WTC11 (cell line): ENCODE data around the gene RPS27. TPM values are rescaled to one million over a fixed set of nuclear protein-coding genes. Genes with fewer than 3 reads are reported as not detected.

Source experiments
- ATAC-seq: fragments of 200-7000 bp; cut with Tn5 transposase; 2 replicates; pipeline ENCODE4 v1.10.0; 2021; ENCODE audit warnings: mild to moderate bottlenecking, moderate library complexity
- CTCF ChIA-PET: fragments of 300-600 bp; sonication (Branson Sonifier 250); formaldehyde crosslinking; loops from one replicate; lab custom pipeline; 2021; ENCODE audit warnings: antibody characterized with exemption; lab: Charles Lee
- POLR2A ChIA-PET: fragments of 350-600 bp; sonication (Branson Sonifier 250); formaldehyde crosslinking; loops from one replicate; lab custom pipeline; 2021; ENCODE audit warnings: antibody characterized with exemption; lab: Charles Lee
- DNase-seq: peaks from one replicate; pipeline ENCODE4 v3.0.0; 2021; ENCODE audit warnings: low spot score
- H3K27ac Mint-ChIP-seq: 2 replicates; pipeline ENCODE4 v1.8.0; 2021; ENCODE audit warnings: mixed read lengths
- H3K27me3 Mint-ChIP-seq: 2 replicates; pipeline ENCODE4 v1.8.0; 2021; ENCODE audit warnings: low read depth, mild to moderate bottlenecking, moderate library complexity, mixed read lengths
- H3K36me3 Mint-ChIP-seq: 2 replicates; pipeline ENCODE4 v1.8.0; 2021; ENCODE audit warnings: mixed read lengths
- H3K4me1 Mint-ChIP-seq: 2 replicates; pipeline ENCODE4 v1.8.0; 2022; ENCODE audit warnings: mixed read lengths
- H3K4me3 Mint-ChIP-seq: 2 replicates; pipeline ENCODE4 v1.8.0; 2021; ENCODE audit warnings: mild to moderate bottlenecking, moderate library complexity, mixed read lengths
- H3K9me3 Mint-ChIP-seq: 2 replicates; pipeline ENCODE4 v1.8.0; 2021; ENCODE audit warnings: mixed read lengths
- CTCF ChIP-seq: fragments of 200-600 bp; IDR thresholded peaks from 2 replicates; pipeline ENCODE4 v1.8.0; 2022; ENCODE audit warnings: antibody characterized with exemption
- E2F4 ChIP-seq: sonication (generic); formaldehyde crosslinking; IDR thresholded peaks from 2 replicates; pipeline ENCODE4 v1.8.1; 2022; ENCODE audit warnings: low read depth, mild to moderate bottlenecking, moderate library complexity, missing genetic modification reagents, borderline replicate concordance
- ELF4 ChIP-seq: sonication (generic); formaldehyde crosslinking; IDR thresholded peaks from 2 replicates; pipeline ENCODE4 v1.8.1; 2022; ENCODE audit warnings: low read depth, mild to moderate bottlenecking, moderate library complexity, missing genetic modification reagents
- EMX1 ChIP-seq: fragments of 250-450 bp; sonication (Bioruptor Pico); IDR thresholded peaks from 2 replicates; pipeline ENCODE4 v1.8.0; 2021; ENCODE audit warnings: mild to moderate bottlenecking
- ETV6 ChIP-seq: sonication (generic); formaldehyde crosslinking; IDR thresholded peaks from 2 replicates; pipeline ENCODE4 v1.8.1; 2022; ENCODE audit warnings: mild to moderate bottlenecking, missing genetic modification reagents
- FOXP1 ChIP-seq: sonication (generic); formaldehyde crosslinking; IDR thresholded peaks from 2 replicates; pipeline ENCODE4 v1.8.0; 2022; ENCODE audit warnings: missing genetic modification reagents, mild to moderate bottlenecking, moderate library complexity, borderline replicate concordance
- SMAD3 ChIP-seq: sonication (generic); formaldehyde crosslinking; IDR thresholded peaks from 2 replicates; pipeline ENCODE4 v1.8.0; 2022; ENCODE audit warnings: missing genetic modification reagents, mild to moderate bottlenecking, borderline replicate concordance
- STAT6 ChIP-seq: sonication (generic); formaldehyde crosslinking; conservative IDR thresholded peaks from 2 replicates; pipeline ENCODE4 v1.8.1; 2023; ENCODE audit warnings: mild to moderate bottlenecking, low read depth, missing genetic modification reagents, moderate library complexity
- TEAD4 ChIP-seq: sonication (generic); formaldehyde crosslinking; IDR thresholded peaks from 2 replicates; pipeline ENCODE4 v1.8.0; 2022; ENCODE audit warnings: mild to moderate bottlenecking, missing genetic modification reagents
- TP53 ChIP-seq: sonication (generic); formaldehyde crosslinking; IDR thresholded peaks from 2 replicates; pipeline ENCODE4 v1.8.1; 2023; ENCODE audit warnings: mild to moderate bottlenecking, missing genetic modification reagents
- ZNF232 ChIP-seq: sonication (generic); formaldehyde crosslinking; IDR thresholded peaks from 2 replicates; pipeline ENCODE4 v1.8.0; 2022; ENCODE audit warnings: mild to moderate bottlenecking, missing genetic modification reagents
- total RNA-seq: library from RNA; stranded (reverse); gene quantifications from 3 replicates; pipeline ENCODE4 v1.2.3, GENCODE V29; 2021
- TF ChIP-seq, protein P1 (sequence below): sonication (generic); formaldehyde crosslinking; IDR thresholded peaks from 2 replicates; pipeline ENCODE4 v1.8.1; 2023; ENCODE audit warnings: mild to moderate bottlenecking, missing genetic modification reagents, moderate library complexity
- TF ChIP-seq, protein P2 (sequence below): fragments of 250-450 bp; sonication (Bioruptor Pico); IDR thresholded peaks from 2 replicates; pipeline ENCODE4 v2.1.2; 2022; ENCODE audit warnings: mild to moderate bottlenecking, moderate library complexity
- TF ChIP-seq, protein P3 (sequence below): sonication (generic); formaldehyde crosslinking; IDR thresholded peaks from 2 replicates; pipeline ENCODE4 v1.8.1; 2023; ENCODE audit warnings: mild to moderate bottlenecking, missing genetic modification reagents
- TF ChIP-seq, protein P4 (sequence below): sonication (generic); formaldehyde crosslinking; IDR thresholded peaks from 2 replicates; pipeline ENCODE4 v1.8.0; 2023; ENCODE audit warnings: mild to moderate bottlenecking, missing genetic modification reagents
- TF ChIP-seq, protein P5 (sequence below): fragments of 250-450 bp; sonication (Bioruptor Pico); IDR thresholded peaks from 2 replicates; pipeline ENCODE4 v1.9.0; 2021; ENCODE audit warnings: mild to moderate bottlenecking

Gene RPS27
- total RNA-seq, 1 experiment from 2014 or later, result 2,141 TPM

DNA sequence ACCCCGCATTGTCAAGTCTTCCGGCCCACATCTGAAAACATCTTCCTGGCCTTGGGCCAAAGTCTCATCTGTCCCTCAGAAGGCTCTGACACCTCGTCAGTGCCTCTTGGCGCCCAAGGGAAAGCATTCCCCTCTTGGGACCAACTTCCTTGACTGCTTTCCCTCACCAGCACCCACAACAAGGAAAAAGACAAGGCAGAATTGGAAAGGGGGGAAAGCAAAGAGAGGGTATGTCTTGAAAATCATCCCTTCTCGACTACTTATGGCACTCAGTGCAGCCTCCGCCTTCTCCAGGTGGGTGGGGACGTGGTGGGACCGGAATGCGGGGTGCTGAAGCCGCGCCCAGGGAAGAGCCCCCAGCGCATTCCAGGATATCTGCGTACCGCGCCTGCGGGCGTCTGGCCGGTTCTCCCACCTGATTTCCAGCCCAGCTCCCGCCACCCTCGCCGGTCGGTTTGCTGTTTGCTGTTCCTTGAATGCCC is 26.7 kb upstream of the RPS27 start (continued):
- no peak for TF ChIP-seq CTCF
- TF ChIP-seq, protein P1, sequence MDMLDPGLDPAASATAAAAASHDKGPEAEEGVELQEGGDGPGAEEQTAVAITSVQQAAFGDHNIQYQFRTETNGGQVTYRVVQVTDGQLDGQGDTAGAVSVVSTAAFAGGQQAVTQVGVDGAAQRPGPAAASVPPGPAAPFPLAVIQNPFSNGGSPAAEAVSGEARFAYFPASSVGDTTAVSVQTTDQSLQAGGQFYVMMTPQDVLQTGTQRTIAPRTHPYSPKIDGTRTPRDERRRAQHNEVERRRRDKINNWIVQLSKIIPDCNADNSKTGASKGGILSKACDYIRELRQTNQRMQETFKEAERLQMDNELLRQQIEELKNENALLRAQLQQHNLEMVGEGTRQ (CRISPR knock-in tag), result peak; percentile 20; the same call in 1 of the 2 replicates
- no peak for TF ChIP-seq ZNF232 (CRISPR knock-in tag)
- TF ChIP-seq TP53 (CRISPR knock-in tag), result no peak
- TF ChIP-seq, protein P2, sequence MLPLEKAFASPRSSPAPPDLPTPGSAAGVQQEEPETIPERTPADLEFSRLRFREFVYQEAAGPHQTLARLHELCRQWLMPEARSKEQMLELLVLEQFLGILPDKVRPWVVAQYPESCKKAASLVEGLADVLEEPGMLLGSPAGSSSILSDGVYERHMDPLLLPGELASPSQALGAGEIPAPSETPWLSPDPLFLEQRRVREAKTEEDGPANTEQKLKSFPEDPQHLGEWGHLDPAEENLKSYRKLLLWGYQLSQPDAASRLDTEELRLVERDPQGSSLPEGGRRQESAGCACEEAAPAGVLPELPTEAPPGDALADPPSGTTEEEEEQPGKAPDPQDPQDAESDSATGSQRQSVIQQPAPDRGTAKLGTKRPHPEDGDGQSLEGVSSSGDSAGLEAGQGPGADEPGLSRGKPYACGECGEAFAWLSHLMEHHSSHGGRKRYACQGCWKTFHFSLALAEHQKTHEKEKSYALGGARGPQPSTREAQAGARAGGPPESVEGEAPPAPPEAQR, result no peak
- no peak for TF ChIP-seq ELF4 (CRISPR knock-in tag)
- TF ChIP-seq STAT6 (CRISPR knock-in tag), result no peak
- TF ChIP-seq, protein P3, sequence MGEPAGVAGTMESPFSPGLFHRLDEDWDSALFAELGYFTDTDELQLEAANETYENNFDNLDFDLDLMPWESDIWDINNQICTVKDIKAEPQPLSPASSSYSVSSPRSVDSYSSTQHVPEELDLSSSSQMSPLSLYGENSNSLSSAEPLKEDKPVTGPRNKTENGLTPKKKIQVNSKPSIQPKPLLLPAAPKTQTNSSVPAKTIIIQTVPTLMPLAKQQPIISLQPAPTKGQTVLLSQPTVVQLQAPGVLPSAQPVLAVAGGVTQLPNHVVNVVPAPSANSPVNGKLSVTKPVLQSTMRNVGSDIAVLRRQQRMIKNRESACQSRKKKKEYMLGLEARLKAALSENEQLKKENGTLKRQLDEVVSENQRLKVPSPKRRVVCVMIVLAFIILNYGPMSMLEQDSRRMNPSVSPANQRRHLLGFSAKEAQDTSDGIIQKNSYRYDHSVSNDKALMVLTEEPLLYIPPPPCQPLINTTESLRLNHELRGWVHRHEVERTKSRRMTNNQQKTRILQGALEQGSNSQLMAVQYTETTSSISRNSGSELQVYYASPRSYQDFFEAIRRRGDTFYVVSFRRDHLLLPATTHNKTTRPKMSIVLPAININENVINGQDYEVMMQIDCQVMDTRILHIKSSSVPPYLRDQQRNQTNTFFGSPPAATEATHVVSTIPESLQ (CRISPR knock-in tag), result no peak
- TF ChIP-seq, protein P4, sequence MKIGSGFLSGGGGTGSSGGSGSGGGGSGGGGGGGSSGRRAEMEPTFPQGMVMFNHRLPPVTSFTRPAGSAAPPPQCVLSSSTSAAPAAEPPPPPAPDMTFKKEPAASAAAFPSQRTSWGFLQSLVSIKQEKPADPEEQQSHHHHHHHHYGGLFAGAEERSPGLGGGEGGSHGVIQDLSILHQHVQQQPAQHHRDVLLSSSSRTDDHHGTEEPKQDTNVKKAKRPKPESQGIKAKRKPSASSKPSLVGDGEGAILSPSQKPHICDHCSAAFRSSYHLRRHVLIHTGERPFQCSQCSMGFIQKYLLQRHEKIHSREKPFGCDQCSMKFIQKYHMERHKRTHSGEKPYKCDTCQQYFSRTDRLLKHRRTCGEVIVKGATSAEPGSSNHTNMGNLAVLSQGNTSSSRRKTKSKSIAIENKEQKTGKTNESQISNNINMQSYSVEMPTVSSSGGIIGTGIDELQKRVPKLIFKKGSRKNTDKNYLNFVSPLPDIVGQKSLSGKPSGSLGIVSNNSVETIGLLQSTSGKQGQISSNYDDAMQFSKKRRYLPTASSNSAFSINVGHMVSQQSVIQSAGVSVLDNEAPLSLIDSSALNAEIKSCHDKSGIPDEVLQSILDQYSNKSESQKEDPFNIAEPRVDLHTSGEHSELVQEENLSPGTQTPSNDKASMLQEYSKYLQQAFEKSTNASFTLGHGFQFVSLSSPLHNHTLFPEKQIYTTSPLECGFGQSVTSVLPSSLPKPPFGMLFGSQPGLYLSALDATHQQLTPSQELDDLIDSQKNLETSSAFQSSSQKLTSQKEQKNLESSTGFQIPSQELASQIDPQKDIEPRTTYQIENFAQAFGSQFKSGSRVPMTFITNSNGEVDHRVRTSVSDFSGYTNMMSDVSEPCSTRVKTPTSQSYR, result no peak
- TF ChIP-seq EMX1 (CRISPR knock-in tag), result no peak

- H3K4me1 Mint-ChIP-seq, result peaks cover 31% of the 10 kb centered on the region
- DNase-seq (peak; percentile 92), ATAC-seq (peak; percentile 79)
- peak within 1 kb of the TSS; percentile 80 for H3K4me3 Mint-ChIP-seq
- no peaks in the 10 kb centered on the region for H3K27me3 Mint-ChIP-seq
- POLR2A ChIA-PET, result interaction anchor here (0.8 to 4.4 kb wide), 14 partner anchors 8 to 333 kb away, joined by 3 to 55 read pairs (median 7); partner anchors contain the start of genes CHTOP, CRTC2, DENND4B and GATAD2B
- H3K36me3 Mint-ChIP-seq, result peaks cover 9% of the 10 kb centered on the region
- peak within 1 kb of the TSS; percentile 98 for H3K27ac Mint-ChIP-seq
- CTCF ChIA-PET, result interaction anchor here (0.6 to 2.9 kb wide), 14 partner anchors 9 to 320 kb away, joined by 3 to 28 read pairs (median 4); partner anchors contain the start of genes CRTC2, DENND4B, GATAD2B and JTB
- peaks cover 5% of the 10 kb centered on the region for H3K9me3 Mint-ChIP-seq
- TF ChIP-seq, protein P5, sequence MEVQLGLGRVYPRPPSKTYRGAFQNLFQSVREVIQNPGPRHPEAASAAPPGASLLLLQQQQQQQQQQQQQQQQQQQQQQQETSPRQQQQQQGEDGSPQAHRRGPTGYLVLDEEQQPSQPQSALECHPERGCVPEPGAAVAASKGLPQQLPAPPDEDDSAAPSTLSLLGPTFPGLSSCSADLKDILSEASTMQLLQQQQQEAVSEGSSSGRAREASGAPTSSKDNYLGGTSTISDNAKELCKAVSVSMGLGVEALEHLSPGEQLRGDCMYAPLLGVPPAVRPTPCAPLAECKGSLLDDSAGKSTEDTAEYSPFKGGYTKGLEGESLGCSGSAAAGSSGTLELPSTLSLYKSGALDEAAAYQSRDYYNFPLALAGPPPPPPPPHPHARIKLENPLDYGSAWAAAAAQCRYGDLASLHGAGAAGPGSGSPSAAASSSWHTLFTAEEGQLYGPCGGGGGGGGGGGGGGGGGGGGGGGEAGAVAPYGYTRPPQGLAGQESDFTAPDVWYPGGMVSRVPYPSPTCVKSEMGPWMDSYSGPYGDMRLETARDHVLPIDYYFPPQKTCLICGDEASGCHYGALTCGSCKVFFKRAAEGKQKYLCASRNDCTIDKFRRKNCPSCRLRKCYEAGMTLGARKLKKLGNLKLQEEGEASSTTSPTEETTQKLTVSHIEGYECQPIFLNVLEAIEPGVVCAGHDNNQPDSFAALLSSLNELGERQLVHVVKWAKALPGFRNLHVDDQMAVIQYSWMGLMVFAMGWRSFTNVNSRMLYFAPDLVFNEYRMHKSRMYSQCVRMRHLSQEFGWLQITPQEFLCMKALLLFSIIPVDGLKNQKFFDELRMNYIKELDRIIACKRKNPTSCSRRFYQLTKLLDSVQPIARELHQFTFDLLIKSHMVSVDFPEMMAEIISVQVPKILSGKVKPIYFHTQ (CRISPR knock-in tag), result no peak
- TF ChIP-seq ETV6 (CRISPR knock-in tag) (peak; percentile 90), TEAD4 (CRISPR knock-in tag) (no peak), FOXP1 (CRISPR knock-in tag) (peak; percentile 85), SMAD3 (CRISPR knock-in tag) (peak; percentile 62; the same call in 1 of the 2 replicates), E2F4 (CRISPR knock-in tag) (peak; percentile 13; the same call in 1 of the 2 replicates)
Measured at GRCh38 chr1:153967107-153967999, 23.2 kb upstream of the RPS27 start, which contains the start of gene CREB3L4. TSS of gene CREB3L4 (plus strand) at chr1:153967902. CDS start at chr1:153968526, 624 bp downstream.
